Colon (tissue), 2 donors: ENCODE measurements around the gene RAB1B.

Experiments
- FAIRE-seq: peaks from 2 replicates; lab custom pipeline; 2012; peaks lifted over from hg19 to GRCh38; lab: Jason Lieb, UNC
- donor health status: control.
- donor health status: control.

The RAB1B gene

DNA sequence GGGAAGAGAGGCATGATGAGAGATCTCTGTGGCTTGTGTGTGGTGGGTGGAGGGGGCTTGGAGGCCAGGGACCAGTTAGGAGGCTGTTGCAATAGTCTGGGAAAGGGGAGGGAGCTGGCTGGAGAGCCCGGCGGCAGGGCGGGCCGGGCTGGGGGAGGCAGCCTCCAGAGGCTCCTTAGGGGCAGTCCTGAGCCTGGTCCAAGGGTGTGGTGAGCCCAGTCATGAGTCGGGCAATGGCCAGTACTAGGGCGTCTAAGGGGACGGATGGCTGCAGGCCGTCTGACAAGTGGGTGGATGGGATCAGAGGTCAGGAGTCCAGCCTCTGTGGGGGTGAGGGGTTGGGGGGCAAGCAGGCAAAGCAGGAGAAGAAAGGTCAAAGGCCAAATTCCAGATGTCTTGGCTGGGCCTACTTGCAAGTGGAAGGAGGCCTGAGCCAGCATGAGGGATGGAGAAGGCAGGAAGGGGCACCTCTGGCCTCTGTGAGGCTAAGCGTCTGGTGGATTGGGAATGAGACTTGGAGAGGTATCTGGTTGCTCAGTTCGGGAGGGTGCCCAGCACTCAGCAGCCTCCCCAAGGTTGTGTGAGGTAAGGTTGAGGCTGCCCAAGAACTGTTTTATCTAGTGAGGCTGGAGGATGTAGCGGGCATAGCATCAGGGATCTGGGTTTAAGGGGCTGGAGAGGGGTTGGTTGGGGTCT lies 54.4 kb downstream of the RAB1B start:
- FAIRE-seq = no peak

DNA sequence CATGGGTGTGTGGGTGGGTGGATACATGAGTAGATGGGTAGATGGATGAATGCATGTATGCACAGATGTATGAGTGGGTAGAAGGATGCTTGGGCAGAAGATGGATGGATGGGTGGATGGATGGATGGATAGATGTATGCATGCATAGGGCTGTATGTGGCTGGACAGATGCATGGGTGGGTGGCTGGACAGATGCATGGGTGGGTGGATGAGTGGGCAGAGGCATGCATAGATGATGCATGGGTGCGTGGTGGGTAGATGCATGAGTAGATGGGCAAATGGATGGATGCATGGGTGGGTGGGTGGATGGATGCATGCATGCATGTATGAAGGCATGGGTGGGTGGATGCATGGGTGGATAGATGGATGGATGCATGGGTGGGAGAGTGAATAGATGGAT lies 55.2 kb downstream of the RAB1B start:
- FAIRE-seq = no peak

DNA sequence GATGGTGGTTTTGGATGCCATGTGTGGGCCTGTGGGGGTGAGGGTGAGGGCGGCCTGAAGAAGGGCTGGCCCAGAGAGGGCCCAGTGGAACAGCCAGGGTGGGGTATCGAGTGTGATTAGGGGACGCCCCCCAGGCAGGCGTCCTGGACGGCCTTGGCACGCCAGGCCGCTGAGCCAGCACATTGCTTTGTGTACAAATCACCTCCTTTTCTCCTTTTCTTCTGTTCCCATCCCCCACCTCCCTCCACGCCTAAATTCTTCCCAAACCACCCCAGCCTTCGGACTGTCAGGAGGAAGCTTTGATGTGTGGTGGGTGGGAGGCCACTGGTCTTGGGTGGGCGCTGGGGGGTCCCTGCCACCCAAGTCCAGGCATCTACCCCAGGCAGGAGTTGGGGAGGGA lies 56.2 kb downstream of the RAB1B start:
- FAIRE-seq = no peak

DNA sequence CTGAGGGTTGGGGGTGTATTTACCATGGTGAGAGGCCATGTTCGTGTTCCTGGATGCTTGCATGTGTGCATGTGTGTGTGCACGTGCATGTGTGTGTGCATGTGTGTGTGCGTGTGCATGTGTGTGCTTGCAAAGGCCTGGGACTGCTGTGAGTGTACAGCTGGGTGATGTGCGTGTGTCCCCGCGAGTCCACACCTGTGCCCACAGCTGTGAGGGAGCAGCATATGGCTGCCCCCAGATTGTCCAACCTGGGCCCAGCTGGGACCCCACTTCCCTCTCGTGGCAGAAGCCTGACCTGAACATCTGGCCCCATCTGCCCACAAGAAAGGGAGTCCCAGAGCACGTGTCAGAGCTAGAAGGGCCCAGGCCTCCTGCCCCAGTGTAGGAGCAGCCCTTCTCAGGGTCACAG lies 56.8 kb downstream of the RAB1B start:
- FAIRE-seq = no peak

DNA sequence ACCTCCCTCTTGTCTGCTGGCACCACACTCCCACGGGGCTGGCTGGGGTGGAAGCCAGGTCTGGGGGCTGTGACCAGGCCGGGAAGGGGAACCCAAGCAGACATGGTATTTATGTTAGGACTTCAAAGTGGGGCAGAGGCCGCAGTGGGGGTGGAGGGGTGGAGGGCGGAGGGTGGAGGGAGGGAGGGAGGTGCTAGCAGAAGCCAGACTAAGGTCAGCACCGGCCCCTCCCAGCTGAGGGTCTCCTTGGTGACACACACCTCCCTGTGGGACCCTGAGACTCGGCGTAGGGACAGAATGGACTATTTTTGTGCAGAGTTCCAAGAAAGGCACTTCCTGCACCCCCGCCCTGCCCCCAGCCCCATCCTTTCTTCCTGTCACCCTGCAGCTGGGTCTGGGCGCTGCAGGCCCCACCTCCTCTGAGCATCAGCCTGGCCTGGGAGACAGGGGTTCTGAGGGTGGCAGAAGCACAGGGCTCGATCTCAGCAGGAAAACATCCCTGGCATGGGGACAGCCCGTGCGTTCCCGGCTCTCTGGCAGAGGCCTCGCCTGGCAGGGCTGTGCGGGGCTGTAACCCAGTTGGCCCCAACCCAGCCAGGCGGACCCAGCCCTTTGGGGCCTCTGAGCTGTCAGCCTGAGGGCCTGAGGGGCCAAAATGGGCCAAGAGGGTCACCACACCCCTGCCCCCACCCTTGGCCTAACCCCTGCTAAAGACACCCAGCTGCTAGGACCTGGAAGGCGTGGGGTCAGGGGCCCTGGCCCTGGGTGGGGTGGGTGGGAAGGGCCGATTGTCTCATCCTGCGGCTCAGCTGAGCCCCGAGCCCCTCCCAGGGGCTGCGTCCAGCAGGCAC lies 58.0 kb downstream of the RAB1B start:
- FAIRE-seq = no peak
